DMS53 treated with DMSO at 0.1 percent for 48 hours (cell line): ENCODE measurements around the gene CNNM1.
A peak's percentile ranks its signal among the peaks of the same experiment; 100 is the strongest.

Experiments
- DNase-seq: peaks from one replicate; lab custom pipeline; 2025; ENCODE audit not compliant: unreplicated experiment; lab: John Stamatoyannopoulos, UW

CNNM1 gene

GRCh38 chr10:99370993-99371392, 41.8 kb downstream of the CNNM1 start:
- peak; percentile 19 for DNase-seq

GRCh38 chr10:99372546-99373271, 43.6 kb downstream of the CNNM1 start:
- no peak for DNase-seq

GRCh38 chr10:99374526-99374925, 45.4 kb downstream of the CNNM1 start:
- DNase-seq = no peak

- no peak for DNase-seq
These were observed 45.8 kb downstream of the CNNM1 start for GRCh38 chr10:99374972-99375371.

- DNase-seq = peak; percentile 31
These were observed 46.3 kb downstream of the CNNM1 start for GRCh38 chr10:99375426-99375825.

DNA sequence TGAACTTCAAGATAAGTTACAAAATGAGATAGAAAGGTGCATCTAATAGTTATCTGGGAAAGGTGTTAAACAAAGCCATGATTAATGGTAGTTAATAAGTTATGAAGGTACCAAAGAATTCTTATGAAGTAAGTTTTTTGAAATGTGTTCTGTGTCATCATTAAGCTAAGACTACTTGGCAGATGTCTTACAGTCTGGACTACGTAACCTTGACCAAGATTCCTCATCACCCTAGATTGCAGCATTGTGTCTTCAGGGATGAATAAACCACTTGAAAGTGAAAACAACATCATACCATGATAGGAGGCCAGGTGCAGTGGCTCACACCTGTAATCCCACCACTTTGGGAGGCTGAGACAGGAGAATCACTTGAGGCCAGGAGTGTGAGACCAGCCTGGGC, 53.0 kb downstream of the CNNM1 start:
- no peak for DNase-seq

- no peak for DNase-seq
These were observed 57.9 kb downstream of the CNNM1 start for GRCh38 chr10:99387071-99387470.

- DNase-seq = no peak
These were observed 58.4 kb downstream of the CNNM1 start for GRCh38 chr10:99387541-99387940.

GRCh38 chr10:99389729-99390480, 60.7 kb downstream of the CNNM1 start:
- DNase-seq = no peak

DNA sequence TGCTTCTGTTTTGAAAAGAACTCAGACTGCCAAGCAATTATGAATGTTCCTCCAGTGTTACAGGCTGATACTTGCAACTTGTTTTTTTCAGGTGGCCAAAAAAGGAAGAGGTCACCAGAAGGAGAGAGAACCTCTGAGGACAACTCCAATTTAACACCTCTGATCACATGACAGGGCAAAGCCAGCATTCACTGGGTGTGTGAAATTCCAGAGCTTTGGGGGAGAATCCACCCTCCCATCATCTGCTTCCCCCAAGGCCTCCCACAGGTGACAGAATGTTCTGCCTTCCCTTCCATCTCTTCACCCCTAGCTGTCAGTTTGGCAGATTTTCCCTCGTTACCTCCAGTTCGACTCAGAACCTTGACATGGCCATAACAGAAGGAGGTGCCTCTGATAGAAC, 62.2 kb downstream of the CNNM1 start:
- no peak for DNase-seq

- no peak for DNase-seq
These were observed 63.9 kb downstream of the CNNM1 start for GRCh38 chr10:99393036-99393435.

DNA sequence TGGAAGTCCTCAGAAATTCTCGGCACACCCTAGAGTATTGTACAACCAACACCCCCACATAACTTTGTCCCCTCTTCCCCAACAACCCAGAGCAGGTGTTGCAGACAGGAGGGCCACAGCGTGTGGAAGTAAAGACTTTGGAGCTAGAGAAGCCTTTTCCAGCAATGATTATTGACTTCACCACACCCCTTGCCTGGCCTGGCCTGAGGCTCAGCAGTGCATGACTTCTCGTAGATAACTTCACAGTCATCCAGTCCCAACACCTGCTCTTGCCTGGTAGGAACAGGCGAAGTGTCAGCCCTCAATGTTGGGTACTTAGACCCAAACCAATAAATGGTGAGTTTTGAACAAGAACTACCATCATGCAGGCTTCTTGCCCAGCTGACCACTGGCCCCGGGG, 64.5 kb downstream of the CNNM1 start:
- no peak for DNase-seq

DNA sequence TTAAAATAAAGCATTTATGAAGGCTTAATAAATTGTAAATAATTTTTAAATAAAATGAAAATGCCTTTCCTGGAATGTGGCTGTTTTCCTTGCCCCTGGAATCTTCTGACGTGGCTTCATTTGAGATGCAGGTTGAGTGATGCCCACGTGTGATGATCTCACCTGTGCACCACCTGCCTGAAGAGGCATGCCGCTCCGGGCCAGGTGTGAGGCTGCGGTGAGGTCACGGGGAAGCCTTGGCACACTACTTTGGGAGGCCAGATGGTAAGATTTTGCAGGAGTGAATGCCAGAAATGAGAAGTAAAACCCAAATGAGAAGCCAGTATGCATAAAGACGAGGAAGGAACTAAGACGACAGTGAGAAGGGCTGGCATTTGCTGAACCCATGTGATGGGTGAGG, 65.1 kb downstream of the CNNM1 start:
- DNase-seq = peak; percentile 30

DNA sequence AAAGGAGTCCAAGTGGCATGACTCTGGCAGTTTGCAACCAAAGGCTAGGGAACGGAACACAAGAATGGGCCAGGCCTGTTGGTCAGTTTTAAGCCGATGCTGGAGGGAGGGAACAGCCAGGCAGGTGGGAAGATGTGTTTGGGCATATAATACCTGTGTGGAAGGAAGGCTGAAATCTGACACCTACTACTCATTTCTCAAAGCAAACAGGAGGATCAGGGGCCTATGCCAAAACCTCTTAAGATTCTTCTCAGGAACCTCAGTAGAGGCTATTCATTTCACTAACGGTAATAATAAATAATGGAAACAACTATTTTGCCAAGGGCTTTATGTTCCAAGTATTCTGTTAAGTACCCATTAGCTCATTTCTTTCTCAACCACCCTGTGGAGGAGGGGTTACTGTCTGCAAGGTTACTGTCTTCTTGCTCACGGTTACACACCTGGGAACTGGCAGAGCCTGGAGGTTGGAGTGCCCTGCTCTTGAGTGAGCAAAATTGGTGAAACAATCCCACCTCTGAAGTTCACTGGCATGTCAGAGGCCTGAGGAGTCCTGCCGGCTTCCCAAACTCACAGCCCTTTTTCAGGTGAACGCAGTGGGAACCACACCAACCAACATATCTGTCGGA, 65.7 kb downstream of the CNNM1 start:
- DNase-seq = peak; percentile 62

- DNase-seq = peak; percentile 73
These were observed 66.7 kb downstream of the CNNM1 start for GRCh38 chr10:99395750-99396445.

- DNase-seq = no peak
These were observed 67.3 kb downstream of the CNNM1 start for GRCh38 chr10:99396471-99396870.

DNA sequence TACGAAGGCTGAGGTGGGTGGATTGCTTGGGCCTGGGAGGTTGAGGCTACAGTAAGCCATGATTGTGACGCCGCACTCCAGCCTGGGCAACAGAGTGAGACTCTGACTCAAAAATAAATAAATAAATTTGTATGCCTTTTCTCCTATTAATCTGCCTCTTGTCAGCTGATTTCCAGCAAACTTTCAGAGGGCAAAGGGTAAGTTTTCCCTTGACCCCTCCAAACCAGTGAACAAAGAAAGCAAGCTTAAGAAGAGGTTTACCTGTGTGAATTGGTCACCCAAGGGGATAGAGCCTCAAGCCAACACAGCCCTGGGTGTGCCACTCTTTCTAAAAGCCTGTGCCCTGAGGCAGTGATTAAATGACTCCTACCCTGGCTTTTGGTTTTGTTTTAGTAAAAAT, 70.5 kb downstream of the CNNM1 start:
- DNase-seq = no peak

DNA sequence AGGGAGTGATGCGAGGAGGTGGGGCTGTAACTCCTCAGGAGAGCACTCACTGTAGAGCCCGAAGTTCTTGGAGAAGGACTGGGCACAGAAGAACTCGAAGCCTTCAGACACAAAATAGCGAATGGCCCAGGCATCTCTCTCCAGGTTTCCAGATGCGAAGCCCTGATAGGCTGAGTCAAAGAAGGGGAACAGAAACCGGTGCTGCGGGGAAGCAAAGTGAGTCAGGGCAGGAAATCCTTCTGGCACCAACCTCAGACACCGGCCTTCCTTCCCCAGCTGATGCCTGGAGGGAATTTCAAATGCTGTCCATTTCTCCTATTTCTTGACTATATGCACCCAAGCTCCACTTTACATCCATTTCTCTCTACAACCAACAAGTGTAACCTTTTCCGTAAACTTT, 74.5 kb downstream of the CNNM1 start:
- no peak for DNase-seq

DNA sequence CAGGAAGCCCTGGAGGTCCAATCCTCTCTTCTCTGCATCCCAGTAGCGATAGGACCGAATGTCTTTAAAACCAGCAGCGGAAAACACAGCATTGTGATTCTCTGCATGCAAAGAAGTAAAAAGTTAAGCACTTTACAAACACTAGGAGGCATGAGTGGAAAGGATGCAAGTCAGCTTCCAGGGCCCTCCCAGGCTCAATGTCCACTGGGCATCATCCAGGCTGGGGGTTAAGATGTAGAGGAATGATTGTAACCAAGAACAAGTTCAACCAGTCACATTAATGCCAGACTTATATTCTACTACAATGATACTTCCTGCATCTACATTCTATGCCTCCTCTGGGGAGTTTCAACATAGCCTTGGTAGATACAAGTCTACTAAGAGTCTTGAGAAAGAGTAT, 77.0 kb downstream of the CNNM1 start:
- DNase-seq = no peak

GRCh38 chr10:99410146-99410545, 81.0 kb downstream of the CNNM1 start:
- no peak for DNase-seq

- DNase-seq = no peak
These were observed 81.7 kb downstream of the CNNM1 start for GRCh38 chr10:99410876-99411275.

- DNase-seq = no peak
These were observed 82.4 kb downstream of the CNNM1 start for GRCh38 chr10:99411546-99411945.
